Measurements from ENCODE around the gene AFF1. TPM values are rescaled to one million over a fixed set of nuclear protein-coding genes. Genes with fewer than 3 reads are reported as not detected.

The AFF1 gene
- total RNA-seq, 3 donors from 2014 or later = 84.0 to 150 (median 120) TPM

DNA sequence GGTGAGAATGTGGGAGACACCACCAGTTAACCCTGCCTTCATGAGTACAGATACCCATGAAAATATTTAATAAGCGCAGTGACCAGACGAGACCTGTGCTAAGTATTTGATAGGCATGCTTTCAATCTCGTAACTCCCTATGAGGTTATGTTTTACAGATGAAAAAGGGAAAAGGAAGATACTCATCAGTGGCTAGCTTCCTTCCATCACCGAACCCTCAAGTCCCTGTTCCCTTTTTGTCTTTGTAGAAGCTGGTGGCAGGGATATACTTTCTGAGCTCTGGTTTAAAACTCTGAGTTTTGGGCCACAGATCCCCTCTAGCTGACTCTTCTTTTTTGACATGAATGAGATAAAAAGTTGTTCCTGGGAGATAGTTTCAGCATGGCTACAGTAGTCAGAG is 26.3 kb downstream of the AFF1 start:
- intact Hi-C loops (cut with DNase I, micrococcal nuclease) = no loop called here
- TF ChIP-seq, protein P1, sequence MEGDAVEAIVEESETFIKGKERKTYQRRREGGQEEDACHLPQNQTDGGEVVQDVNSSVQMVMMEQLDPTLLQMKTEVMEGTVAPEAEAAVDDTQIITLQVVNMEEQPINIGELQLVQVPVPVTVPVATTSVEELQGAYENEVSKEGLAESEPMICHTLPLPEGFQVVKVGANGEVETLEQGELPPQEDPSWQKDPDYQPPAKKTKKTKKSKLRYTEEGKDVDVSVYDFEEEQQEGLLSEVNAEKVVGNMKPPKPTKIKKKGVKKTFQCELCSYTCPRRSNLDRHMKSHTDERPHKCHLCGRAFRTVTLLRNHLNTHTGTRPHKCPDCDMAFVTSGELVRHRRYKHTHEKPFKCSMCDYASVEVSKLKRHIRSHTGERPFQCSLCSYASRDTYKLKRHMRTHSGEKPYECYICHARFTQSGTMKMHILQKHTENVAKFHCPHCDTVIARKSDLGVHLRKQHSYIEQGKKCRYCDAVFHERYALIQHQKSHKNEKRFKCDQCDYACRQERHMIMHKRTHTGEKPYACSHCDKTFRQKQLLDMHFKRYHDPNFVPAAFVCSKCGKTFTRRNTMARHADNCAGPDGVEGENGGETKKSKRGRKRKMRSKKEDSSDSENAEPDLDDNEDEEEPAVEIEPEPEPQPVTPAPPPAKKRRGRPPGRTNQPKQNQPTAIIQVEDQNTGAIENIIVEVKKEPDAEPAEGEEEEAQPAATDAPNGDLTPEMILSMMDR (IDR thresholded peaks at IDR 0.05) = no peak
- peaks cover 6% of the 10 kb centered on the region for H3K4me1 ChIP-seq (ENCODE audit: low read depth)

DNA sequence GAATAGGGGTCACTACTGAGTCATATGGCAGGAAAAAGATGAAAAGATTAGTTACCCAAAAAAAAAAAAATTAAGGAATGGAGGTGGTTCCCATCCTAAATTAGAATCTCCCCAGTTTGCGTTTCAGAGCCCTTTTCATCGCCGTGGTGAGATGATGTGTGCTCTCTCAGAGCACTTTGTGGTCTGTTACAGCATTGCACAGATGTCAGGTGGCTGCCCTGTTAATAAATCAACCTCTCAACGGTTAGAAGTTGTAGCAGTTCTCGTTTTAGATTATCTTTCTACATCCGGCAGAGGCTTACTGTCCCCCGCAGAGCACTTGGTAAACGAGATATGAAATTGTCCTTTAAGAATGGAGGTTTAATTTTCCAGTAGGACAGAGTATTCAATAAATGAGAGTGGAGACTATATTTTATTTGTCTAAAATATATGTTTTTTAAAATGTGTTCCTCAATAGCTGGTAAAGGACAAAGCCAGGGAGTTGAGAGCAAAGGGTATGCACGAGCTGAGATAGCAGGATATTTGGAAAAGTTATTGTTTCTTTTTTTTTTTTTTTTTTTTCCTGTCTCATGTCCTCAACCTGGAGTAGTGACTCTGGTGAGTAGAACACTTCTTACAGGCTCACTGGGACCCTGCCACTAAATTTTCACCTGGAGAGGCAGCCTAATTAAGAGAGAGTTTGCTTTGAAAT is 26.9 kb downstream of the AFF1 start:
- peaks cover 6% of the 10 kb centered on the region for H3K4me1 ChIP-seq (ENCODE audit: low read depth)
- DNase-seq = no peak
- H3K4me3 ChIP-seq = no peak overlapping the region
- no peaks in the 10 kb centered on the region for H3K9me3 ChIP-seq
- ATAC-seq = peak; percentile 85
- TF ChIP-seq, protein P1 (IDR thresholded peaks at IDR 0.05) = no peak
- intact Hi-C loops (cut with DNase I, micrococcal nuclease) = no loop called here
- H3K36me3 ChIP-seq (ENCODE audit: low read depth) = no peaks in the 10 kb centered on the region

More for the DNA sequence above, 26.3 kb downstream of the AFF1 start:
- no peaks in the 10 kb centered on the region for H3K9me3 ChIP-seq
- H3K4me3 ChIP-seq = no peak overlapping the region
- DNase-seq (no peak), ATAC-seq (no peak)
- H3K36me3 ChIP-seq (ENCODE audit: low read depth) = no peaks in the 10 kb centered on the region

DNA sequence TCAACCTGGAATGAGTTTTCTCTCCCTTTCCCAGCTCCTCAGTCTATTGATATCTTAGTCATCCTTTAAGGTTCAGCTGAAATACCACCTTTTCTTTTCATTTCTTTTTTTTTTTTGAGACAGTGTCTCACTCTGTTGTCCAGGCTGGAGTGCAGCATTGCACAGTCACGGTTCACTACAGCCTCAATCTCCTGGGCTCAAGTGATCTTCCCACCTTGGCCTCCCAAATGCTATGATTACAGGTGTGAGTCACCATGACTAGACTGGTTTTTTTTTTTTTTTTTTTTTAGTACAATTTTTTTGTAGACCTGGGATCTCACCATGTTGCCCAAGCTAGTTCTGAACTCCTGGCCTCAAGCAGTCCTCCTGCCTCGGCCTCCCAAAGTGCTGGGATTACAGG is 28.9 kb downstream of the AFF1 start:
- DNase-seq (no peak), ATAC-seq (peak; percentile 53)
- Histone ChIP-seq H3K4me3 (no peak overlapping the region), H3K9me3 (no peaks in the 10 kb centered on the region), H3K36me3 (ENCODE audit: low read depth) (no peaks in the 10 kb centered on the region), H3K4me1 (ENCODE audit: low read depth) (peaks cover 6% of the 10 kb centered on the region)
- TF ChIP-seq, protein P1 (IDR thresholded peaks at IDR 0.05) = no peak
- intact Hi-C loops (cut with DNase I, micrococcal nuclease) = no loop called here

DNA sequence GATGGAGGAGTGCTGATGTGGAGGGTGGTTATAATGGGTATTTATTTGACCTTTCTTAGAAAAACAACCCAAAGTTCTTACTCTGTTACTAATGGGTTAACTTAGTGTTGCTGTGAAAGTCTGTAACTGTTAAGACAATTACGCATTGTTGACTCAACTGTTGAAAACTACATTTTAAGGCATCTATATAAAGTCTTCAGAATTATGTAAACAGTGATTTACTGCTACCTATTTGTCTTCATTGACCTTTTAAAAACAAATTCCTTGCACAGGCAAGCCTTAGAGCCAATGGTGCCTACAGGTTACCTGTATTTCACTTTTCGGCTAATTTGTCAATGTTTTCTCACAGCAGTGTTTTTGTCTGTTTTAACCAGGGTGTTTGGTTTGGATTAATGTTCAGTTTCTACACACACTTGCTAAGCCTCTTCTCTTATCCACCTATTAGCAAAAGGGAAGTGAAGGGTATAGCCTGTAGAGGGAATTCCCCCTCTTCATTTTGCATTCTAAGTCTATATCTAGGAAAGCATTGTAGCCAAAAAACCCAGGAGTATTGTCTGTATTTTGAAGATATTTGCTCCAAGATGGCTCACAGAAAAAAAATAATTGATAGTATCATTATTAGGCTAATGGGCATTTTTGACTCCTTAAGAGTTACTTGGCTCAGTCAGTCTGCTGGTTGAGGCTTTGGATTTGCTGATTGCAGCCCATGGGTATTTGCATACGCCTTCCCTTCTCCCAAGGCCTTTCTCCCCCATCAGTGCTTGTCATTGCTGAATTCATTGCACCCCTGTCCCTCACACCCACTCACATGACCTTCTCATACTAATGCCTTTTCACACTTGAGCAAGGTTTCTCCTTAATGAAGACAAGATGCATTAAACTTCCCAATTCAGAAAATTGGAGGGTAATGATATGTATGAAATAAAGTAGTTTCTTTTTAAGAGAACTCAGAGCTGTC is 30.5 kb downstream of the AFF1 start:
- DNase-seq (no peak), ATAC-seq (no peak)
- intact Hi-C loops (cut with DNase I, micrococcal nuclease) = no loop called here
- Histone ChIP-seq H3K36me3 (ENCODE audit: low read depth) (no peaks in the 10 kb centered on the region), H3K4me1 (ENCODE audit: low read depth) (peaks cover under 1% of the 10 kb centered on the region), H3K4me3 (no peak overlapping the region), H3K9me3 (no peaks in the 10 kb centered on the region)
- TF ChIP-seq, protein P1 (IDR thresholded peaks at IDR 0.05) = no peak

DNA sequence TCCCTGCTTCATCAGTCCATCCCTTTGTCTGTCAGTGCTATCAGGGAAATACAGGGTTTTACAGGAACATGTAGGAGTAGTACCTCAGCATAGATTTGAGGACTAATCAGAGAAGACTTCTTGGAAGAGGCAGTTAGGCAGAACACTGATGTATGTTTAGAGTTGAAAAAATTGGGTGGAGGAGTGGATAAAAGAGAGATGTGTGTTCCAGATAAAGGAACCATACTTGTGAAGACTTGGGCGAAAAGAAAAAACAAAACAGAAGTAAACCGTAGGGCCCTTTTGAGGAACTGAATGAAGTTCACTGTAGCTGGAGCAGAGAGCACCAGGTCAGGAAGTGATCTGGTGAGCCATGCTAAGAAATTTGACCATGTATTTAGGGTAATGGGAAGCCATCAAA is 32.3 kb downstream of the AFF1 start:
- TF ChIP-seq, protein P1 (IDR thresholded peaks at IDR 0.05) = no peak
- no peak overlapping the region for H3K4me3 ChIP-seq
- H3K36me3 ChIP-seq (ENCODE audit: low read depth) = no peaks in the 10 kb centered on the region
- ATAC-seq (no peak), DNase-seq (no peak)
- intact Hi-C loops (cut with DNase I, micrococcal nuclease) = no loop called here
- H3K4me1 ChIP-seq (ENCODE audit: low read depth) = peaks cover 7% of the 10 kb centered on the region
- H3K9me3 ChIP-seq = no peaks in the 10 kb centered on the region
